Common myeloid progenitor, CD34-positive (primary cell): Measurements from ENCODE around the gene ZBTB45.

Experiments used
- CTCF ChIA-PET: fragments of 350-600 bp; sonication (Branson Sonifier 250); formaldehyde crosslinking; loops from one replicate; lab custom pipeline; 2021; ENCODE audit warnings: antibody characterized with exemption; lab: Charles Lee
- POLR2A ChIA-PET: fragments of 350-600 bp; sonication (Branson Sonifier 250); formaldehyde crosslinking; loops from one replicate; lab custom pipeline; 2021; ENCODE audit warnings: antibody characterized with exemption; lab: Charles Lee
- DNase-seq, 3 donors: peaks; one replicate each; pipeline versions ENCODE4 v3.0.0 to v3.0.0-alpha.2; 2013
- H3K27ac ChIP-seq, 2 experiments: 1 replicate in 1 of 2; 2 replicates in 1 of 2; pipeline ENCODE4 v1.7.0; 2013; ENCODE audit warnings: inconsistent platforms in 2 of 2, low read length in 2 of 2, mild to moderate bottlenecking in 2 of 2, low read depth in 1 of 2, moderate library complexity in 1 of 2; ENCODE audit not compliant: severe bottlenecking in 2 of 2, insufficient read depth in 1 of 2, poor library complexity in 1 of 2
- H3K27me3 ChIP-seq, 5 experiments: replicated peaks in 2 of 5; 1 replicate in 3 of 5; 2 replicates in 2 of 5; pipeline versions ENCODE4 v1.6.1 to v1.7.0; 2013; ENCODE audit warnings: low read length in 4 of 5, mild to moderate bottlenecking in 2 of 5, moderate library complexity in 2 of 5, inconsistent platforms in 1 of 5; ENCODE audit not compliant: insufficient read depth in 5 of 5, control insufficient read depth in 4 of 5
- H3K36me3 ChIP-seq, 4 experiments: 1 replicate in 2 of 4; 2 replicates in 2 of 4; pipeline versions ENCODE4 v1.6.1 to v1.7.0; 2013; ENCODE audit warnings: low read length in 3 of 4, control low read depth in 1 of 4, mild to moderate bottlenecking in 1 of 4; ENCODE audit not compliant: control insufficient read depth in 4 of 4, insufficient read depth in 4 of 4
- H3K4me1 ChIP-seq, 4 experiments: 1 replicate in 3 of 4; 2 replicates in 1 of 4; pipeline versions ENCODE4 v1.6.1 to v1.7.1; 2013; ENCODE audit warnings: low read length in 3 of 4, mild to moderate bottlenecking in 3 of 4, control low read depth in 1 of 4, inconsistent platforms in 1 of 4, moderate library complexity in 1 of 4; ENCODE audit not compliant: control insufficient read depth in 4 of 4, insufficient read depth in 4 of 4; ENCODE audit errors: control extremely low read depth in 1 of 4
- H3K4me3 ChIP-seq, 7 experiments: 1 replicate in 4 of 7; 2 replicates in 3 of 7; pipeline versions ENCODE4 v1.5.1 to v1.7.0; 2013; ENCODE audit warnings: mild to moderate bottlenecking in 7 of 7, low read length in 6 of 7, moderate library complexity in 6 of 7, inconsistent platforms in 2 of 7, low read depth in 2 of 7, control low read depth in 1 of 7; ENCODE audit not compliant: insufficient read depth in 4 of 7, control insufficient read depth in 1 of 7; ENCODE audit errors: extremely low read depth in 1 of 7
- H3K9me3 ChIP-seq, 5 experiments: 1 replicate in 4 of 5; 2 replicates in 1 of 5; pipeline versions ENCODE4 v1.6.1 to v1.7.1; 2013; ENCODE audit warnings: low read length in 4 of 5, mild to moderate bottlenecking in 2 of 5, inconsistent platforms in 1 of 5, low read depth in 1 of 5, moderate library complexity in 1 of 5; ENCODE audit not compliant: control insufficient read depth in 4 of 5, insufficient read depth in 2 of 5; ENCODE audit errors: control extremely low read depth in 1 of 5
- WGBS: methylation state at CpG from one replicate; pipeline ENCODE4 v1.1.5; 2013; ENCODE audit not compliant: insufficient coverage; 5-methylcytosine and 5-hydroxymethylcytosine counted together

ZBTB45 gene

GRCh38 chr19:58558623-58559274 is 39.1 kb upstream of the ZBTB45 start:
- Histone ChIP-seq H3K4me1 (peaks cover 5 to 76% (median 69%) of the 10 kb centered on the region in 4 experiments), H3K9me3 (no peaks in the 10 kb centered on the region), H3K36me3 (peaks cover 0 to 18% (median 8%) of the 10 kb centered on the region in 4 experiments), H3K27me3 (peaks cover 0 to 12% (median 0%) of the 10 kb centered on the region in 5 experiments), H3K27ac (peak overlapping the region; percentile 91 to 97), H3K4me3 (peak overlapping the region; percentile 57 to 94 (median 84))
- DNase-seq = peak; percentile 98 to 99 (median 99)
- WGBS = under 1% methylated on average over 70 of the region's 76 CpGs
- ChIA-PET CTCF (interaction anchor here (1.4 to 7.2 kb wide), 2 partner anchors 23 to 39 kb away, joined by 4 to 59 read pairs; partner anchors contain the start of gene ZBTB45), POLR2A (interaction anchor here (0.8 to 1.6 kb wide), 3 partner anchors 13 to 39 kb away, joined by 3 to 5 read pairs (median 5); partner anchors contain the start of gene ZBTB45)

GRCh38 chr19:58558066-58558622 is 38.5 kb upstream of the ZBTB45 start, which contains the start of gene UBE2M:
TSS of gene UBE2M (minus strand) at chr19:58558611. CDS start at chr19:58558381, 230 bp downstream.
- DNase-seq = peak; percentile 52 to 84 (median 76)

GRCh38 chr19:58557221-58558065 is 37.8 kb upstream of the ZBTB45 start:
- ChIA-PET POLR2A (interaction anchor here (0.6 to 1.6 kb wide), 3 partner anchors 18 to 178 kb away, joined by 3 to 5 read pairs (median 5); partner anchors contain the start of gene ZBTB45), CTCF (interaction anchor here (0.9 to 7.2 kb wide), 2 partner anchors 14 to 38 kb away, joined by 3 to 59 read pairs; partner anchors contain the start of gene ZBTB45)
- H3K4me1 ChIP-seq = peaks cover 5 to 66% (median 61%) of the 10 kb centered on the region in 4 experiments

More at GRCh38 chr19:58558066-58558622, 38.5 kb upstream of the ZBTB45 start, which contains the start of gene UBE2M:
- Histone ChIP-seq H3K27me3 (peaks cover 0 to 8% (median 0%) of the 10 kb centered on the region in 5 experiments), H3K4me1 (peaks cover 5 to 73% (median 67%) of the 10 kb centered on the region in 4 experiments), H3K9me3 (no peaks in the 10 kb centered on the region), H3K36me3 (peaks cover 0 to 18% (median 9%) of the 10 kb centered on the region in 4 experiments), H3K27ac (peak within 1 kb of the TSS; percentile 93 to 97), H3K4me3 (peak within 1 kb of the TSS; percentile 57 to 94 (median 84))
- ChIA-PET POLR2A (interaction anchor here (0.6 to 1.6 kb wide), 4 partner anchors 14 to 178 kb away, joined by 3 to 5 read pairs (median 4); partner anchors contain the start of gene ZBTB45), CTCF (interaction anchor here (7.2 kb wide), 1 partner anchor 39 kb away, joined by 59 read pairs; the partner anchor contains the start of gene ZBTB45)
- WGBS = under 1% methylated on average over 46 of the region's 62 CpGs

GRCh38 chr19:58556622-58557220 is 37.1 kb upstream of the ZBTB45 start:
- DNase-seq = no peak
- no peaks in the 10 kb centered on the region for H3K27me3 ChIP-seq
- peak overlapping the region; percentile 93 to 97 for H3K27ac ChIP-seq
- peak overlapping the region in 6 of 7 experiments; percentile 75 to 94 (median 82) for H3K4me3 ChIP-seq
- CTCF ChIA-PET = interaction anchor here (0.9 to 7.2 kb wide), 2 partner anchors 15 to 37 kb away, joined by 3 to 59 read pairs; partner anchors contain the start of gene ZBTB45
- no peaks in the 10 kb centered on the region for H3K9me3 ChIP-seq
- WGBS = 92% methylated on average over 2 of the region's 10 CpGs
- peaks cover 2 to 30% (median 22%) of the 10 kb centered on the region in 4 experiments for H3K36me3 ChIP-seq
- POLR2A ChIA-PET = no interaction called here
- peaks cover 5 to 58% (median 54%) of the 10 kb centered on the region in 4 experiments for H3K4me1 ChIP-seq

More at GRCh38 chr19:58557221-58558065, 37.8 kb upstream of the ZBTB45 start:
- Histone ChIP-seq H3K9me3 (no peaks in the 10 kb centered on the region), H3K36me3 (peaks cover 2 to 23% (median 15%) of the 10 kb centered on the region in 4 experiments), H3K4me3 (peak overlapping the region; percentile 57 to 94 (median 82)), H3K27me3 (peaks cover 0 to 5% (median 0%) of the 10 kb centered on the region in 5 experiments), H3K27ac (peak overlapping the region; percentile 93 to 97)
- 25% methylated on average over 8 of the region's 12 CpGs for WGBS
- no peak for DNase-seq

GRCh38 chr19:58555920-58556621 is 36.5 kb upstream of the ZBTB45 start:
- 91% methylated on average over 8 of the region's 16 CpGs for WGBS
- no peak for DNase-seq
- H3K27ac ChIP-seq = peak overlapping the region; percentile 93 to 97
- H3K9me3 ChIP-seq = no peaks in the 10 kb centered on the region
- H3K27me3 ChIP-seq = no peaks in the 10 kb centered on the region
- H3K36me3 ChIP-seq = peaks cover 2 to 36% (median 27%) of the 10 kb centered on the region in 4 experiments
- H3K4me1 ChIP-seq = peaks cover 5 to 56% (median 52%) of the 10 kb centered on the region in 4 experiments
- ChIA-PET POLR2A (interaction anchor here (2.6 kb wide), 1 partner anchor 36 kb away, joined by 24 read pairs; the partner anchor contains the start of gene ZBTB45), CTCF (interaction anchor here (1.1 to 7.2 kb wide), 8 partner anchors 10 to 37 kb away, joined by 3 to 59 read pairs (median 10); partner anchors contain the start of genes TRIM28 and ZBTB45)
- H3K4me3 ChIP-seq = peak overlapping the region in 2 of 7 experiments; percentile 85 to 94
